UCSD-AML1 (cell line): ENCODE measurements around the gene VAPB.
"Not testable (repeated sequence)": the region's sequence is repeated elsewhere in the genome, so short reads cannot be mapped to it uniquely, and the experiment has no call there.

Experiments
- DNase-seq: peaks from one replicate; lab custom pipeline; 2025; ENCODE audit not compliant: unreplicated experiment; lab: John Stamatoyannopoulos, UW

VAPB gene

DNA sequence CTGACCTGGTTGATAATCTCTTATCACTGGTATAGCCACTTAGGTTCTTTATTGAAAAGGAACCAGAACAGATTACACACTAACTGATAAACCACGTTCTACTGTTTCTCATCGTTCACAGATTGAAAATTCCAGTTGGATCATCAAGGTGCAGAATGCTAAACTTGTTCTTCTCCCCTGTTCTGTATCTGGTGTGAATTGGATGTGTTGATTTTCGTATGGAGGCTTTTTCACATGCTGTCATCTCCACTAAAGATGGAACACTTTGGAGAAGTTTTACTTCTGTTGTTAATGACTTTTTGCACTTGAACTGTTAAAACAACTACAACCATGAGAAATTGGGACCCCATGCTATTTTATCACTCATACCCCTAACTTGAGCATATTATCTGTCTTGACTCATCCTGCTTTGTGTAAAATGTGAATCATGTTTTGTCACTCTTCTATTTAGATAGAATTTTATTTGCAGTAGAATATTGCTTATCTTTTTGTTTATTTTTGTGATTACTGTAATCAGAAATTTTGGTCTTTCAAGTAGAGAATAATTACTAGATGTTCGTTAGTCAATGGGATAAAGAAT lies 17.5 kb downstream of the VAPB start:
- no peak for DNase-seq

DNA sequence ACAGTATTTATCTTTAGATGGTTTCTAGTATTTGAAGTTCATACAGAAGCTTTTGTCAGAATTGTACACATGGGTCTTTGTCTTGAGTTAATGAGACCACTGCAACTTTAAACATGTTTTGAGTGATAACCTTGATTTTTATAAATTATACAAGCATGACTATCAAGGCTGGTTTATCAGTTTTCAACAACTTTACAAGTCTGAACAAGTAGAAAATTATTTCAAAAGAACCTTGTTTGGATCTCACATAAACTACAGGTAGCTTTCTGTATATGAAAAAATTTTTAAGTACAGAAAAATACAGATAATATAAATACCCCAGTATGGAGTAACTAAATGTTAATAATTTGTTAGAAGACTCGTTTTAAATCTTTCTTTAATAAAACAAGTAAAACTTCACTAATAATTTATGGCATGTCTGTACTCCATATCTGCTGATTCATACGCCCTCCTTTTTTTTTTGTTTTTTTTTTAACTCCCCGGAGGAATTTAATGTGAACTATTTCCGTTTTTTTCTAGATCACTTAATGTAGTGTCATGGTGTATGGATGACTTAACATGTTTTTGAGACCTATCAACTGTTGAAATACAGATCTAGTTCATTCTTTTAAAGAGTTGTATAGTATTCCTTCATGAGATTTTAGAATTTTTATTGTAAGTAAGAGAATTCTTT lies 18.3 kb downstream of the VAPB start:
- DNase-seq, result no peak

DNA sequence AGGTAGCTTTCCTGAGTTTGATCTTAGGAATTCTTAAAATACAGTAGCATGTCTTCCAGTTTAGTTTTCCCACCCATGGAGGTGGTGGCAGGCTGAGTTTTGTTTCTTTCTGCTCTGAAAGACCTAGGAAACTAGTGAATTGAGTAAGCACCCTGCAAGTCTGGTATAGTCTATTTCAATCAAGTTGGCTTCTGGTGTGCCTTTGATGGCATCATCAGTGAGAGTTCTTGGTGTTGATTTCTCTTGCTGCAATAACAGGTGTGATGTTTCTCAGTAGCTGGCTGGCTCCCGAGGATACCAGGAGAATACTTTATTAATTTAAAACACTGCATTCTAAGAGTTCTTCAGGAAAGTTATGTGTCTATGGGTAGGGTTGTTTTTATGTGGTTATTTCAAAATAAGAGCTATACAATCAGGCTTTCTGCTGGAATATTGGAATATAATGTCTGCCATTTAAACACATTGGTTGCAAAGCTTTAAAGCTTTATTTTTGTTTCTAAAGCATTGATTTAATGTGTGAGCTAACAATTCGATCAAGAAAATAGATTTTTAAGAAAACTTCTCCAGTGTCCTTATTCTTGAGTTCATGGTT lies 19.0 kb downstream of the VAPB start:
- DNase-seq, result no peak

DNA sequence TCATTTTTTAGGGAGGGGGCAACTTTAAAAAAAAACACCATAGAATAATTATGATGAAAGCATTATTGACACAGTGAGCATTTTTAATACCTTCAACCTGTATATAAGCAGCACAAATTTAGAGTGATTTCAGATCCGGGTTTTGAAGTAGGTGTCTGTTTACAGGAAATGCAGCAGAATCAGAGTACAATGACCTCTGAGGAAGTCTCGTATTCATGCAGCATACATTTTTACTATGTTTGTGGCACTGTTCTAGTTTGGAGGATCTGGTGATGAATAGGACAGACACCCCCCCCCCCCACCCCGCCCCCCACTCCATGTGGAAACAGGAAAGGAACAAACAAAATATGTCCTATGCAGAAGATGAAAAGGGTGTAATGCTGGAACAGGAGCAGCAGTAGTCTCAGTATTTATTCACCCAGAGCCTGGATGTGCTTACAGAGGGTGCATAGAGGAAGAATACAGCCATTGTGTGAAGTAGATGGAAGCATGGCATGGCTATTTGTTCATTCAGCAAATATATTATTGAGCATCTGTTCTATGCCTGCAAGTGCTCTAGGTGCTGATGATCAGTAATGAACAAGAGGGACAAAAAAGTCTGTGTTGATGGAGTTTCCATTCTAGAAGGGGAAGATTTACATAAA lies 19.7 kb downstream of the VAPB start:
- DNase-seq, result no peak

DNA sequence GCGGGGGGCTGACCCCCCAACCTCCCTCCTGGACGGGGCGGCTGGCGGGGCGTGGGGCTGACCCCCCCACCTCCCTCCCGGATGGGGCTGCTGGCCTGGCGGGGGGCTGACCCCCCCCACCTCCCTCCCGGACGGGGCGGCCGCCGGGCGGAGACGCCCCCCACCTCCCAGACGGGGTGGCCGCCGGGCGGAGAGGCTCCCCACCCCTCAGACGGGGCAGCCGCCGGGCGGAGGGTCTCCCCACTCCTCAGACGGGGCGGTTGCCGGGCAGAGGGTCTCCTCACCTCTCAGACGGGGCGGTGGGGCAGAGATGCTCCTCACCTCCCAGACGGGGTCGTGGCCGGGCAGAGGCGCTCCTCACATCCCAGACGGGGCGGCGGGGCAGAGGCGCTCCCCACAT lies 25.2 kb downstream of the VAPB start:
- DNase-seq, result not testable (repeated sequence)

DNA sequence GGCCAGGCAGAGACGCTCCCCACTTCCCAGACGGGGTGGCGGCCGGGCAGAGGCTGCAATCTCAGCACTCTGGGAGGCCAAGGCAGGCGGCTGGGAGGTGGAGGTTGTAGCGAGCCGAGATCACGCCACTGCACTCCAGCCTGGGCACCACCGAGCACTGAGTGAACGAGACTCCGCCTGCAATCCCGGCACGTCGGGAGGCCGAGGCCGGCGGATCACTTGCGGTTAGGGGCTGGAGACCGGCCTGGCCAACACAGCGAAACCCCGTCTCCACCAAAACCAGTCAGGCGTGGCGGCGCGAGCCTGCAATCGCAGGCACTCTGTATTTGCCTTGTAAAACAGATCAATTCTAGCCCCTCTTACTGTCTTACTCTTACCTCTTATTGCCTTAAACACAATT lies 25.8 kb downstream of the VAPB start:
- not testable (repeated sequence) for DNase-seq

DNA sequence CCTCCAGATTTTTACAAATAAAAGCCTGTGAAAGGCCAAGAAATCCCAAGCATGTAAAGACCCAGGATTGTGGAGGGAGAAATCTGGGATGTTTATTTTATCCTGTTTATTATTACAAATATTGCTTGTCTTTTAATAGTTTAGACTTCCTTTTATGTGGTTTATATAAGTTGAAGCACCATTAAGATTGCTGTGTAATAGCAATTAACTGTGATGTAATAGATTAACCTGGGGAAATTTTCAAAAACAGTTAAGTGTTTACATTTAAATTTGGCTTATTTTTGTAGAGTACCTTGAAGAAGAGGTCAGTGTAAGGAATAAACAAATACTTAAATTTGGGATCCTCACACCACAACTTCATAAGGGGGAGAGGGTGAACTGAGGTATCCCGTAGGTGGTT lies 27.0 kb downstream of the VAPB start:
- DNase-seq, result no peak

DNA sequence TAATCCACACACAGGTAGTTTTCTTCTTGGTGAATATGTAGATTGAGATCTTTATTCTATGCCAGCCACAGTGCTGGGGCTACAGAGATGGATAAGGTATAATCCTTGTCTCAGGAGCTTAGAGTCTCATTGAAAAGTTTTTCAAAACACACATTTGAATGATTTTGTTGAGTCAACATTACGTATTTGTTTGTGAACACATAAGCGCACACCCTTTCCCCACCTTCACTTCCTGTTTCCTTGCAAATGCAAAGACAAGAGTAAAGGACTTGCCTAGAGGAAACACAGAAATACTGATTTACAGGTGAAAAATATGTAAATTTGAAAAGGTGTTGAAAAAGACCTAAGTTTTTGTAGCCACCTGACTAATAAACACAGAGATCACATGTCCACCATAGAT lies 27.8 kb downstream of the VAPB start:
- DNase-seq, result no peak

DNA sequence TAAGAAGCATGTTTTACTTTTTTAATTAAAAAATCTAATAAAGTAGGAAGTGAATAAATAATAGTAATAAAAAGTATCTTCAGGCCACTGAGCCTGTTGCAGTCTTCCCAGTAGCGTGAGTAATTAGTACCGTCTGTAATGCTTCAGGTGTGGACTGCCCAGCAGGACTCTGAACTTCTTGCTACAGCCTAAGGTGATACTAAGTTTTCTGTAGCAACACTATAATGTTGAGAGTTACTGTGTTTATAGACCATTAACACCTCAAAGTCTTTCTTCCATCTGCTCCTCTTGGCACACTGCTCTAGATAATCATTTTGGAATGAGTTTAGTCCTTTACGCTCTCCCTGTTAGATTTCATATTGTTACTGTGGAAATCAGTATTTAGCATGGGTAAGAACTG lies 28.4 kb downstream of the VAPB start:
- no peak for DNase-seq

DNA sequence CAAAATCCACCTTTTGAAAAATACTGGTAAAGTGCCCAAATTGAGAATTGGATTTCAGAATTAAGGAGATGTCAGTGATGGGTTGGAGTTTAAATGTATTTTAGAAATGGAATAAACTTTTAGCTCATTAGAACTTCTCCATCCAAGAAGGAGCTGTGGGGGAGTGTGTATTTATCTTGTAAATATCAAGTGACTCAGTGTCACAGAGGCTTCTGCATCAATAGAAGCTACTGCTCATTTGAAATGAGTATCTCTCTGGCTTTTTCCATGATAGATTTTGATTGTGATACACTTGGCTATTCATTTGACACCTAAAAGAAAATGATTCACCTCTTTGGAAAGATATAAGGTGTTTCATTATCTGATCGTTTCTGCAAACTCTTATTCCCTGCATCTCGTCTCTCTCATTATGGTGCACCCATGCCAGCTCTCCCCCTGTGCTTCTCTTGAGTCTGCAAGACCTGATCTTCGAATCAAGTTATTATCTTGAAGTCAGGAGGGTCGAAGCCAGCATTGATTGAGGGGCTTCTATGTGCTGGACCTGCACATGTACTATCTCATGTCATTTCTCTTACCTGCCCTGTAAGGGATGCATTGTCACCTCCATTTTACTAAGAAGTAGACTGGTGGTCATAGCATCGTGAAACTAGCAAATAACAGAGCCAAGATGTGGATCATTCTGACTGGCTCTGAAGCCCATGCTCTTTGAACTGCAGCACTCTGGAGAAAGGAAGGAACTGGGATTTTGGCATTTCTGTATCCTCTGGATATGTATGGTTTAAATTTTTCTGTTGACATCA lies 30.1 kb downstream of the VAPB start:
- DNase-seq, result no peak

DNA sequence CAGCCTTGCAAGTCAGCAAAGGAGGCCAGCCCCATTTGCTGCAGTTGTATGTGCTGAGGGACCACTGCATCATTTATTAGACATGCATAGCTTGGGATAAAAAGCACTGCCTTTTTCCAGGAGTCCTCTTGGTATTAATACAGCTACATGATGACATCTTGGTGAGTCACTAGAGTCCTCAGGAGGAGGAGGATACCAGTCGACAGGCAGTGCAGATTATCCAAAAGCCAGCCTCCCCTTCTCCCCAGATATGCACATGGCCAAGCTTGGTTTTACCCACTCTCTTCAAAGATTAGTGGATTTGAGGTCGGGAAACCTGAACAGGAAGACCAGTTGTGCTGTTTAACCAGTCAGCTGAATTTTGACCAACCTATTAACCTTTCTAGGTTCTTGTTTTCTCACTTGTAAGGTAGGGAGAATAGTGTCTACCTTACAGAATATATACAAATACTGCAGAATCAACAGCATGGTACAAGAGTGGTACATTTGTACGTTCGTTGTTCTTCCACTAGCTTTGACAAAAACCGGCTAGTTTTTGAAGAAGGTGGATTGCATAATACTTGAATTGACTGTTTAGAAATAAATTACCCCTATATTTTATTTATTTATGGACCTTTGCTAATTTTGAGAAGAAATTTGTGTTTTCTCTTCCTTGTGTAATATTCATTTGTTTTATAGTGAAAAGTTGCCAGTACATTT lies 31.9 kb downstream of the VAPB start:
- DNase-seq, result no peak

DNA sequence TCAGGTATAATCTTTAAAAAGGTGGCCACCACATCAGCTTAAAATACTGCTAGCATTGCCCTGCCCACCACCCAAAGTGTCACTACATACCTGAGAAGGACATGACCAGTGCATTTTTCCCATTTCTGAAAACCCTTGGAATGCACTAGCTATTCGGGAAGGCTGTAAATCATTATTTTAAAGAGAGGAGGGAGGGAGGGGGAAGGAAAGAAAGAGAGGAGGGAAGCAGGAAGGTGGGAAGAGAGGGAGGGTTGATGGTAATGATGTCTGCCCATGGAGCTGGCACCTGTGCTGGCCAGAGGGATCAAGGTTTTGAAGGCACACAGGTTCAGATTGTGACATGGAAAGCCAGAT lies 32.4 kb downstream of the VAPB start:
- no peak for DNase-seq

DNA sequence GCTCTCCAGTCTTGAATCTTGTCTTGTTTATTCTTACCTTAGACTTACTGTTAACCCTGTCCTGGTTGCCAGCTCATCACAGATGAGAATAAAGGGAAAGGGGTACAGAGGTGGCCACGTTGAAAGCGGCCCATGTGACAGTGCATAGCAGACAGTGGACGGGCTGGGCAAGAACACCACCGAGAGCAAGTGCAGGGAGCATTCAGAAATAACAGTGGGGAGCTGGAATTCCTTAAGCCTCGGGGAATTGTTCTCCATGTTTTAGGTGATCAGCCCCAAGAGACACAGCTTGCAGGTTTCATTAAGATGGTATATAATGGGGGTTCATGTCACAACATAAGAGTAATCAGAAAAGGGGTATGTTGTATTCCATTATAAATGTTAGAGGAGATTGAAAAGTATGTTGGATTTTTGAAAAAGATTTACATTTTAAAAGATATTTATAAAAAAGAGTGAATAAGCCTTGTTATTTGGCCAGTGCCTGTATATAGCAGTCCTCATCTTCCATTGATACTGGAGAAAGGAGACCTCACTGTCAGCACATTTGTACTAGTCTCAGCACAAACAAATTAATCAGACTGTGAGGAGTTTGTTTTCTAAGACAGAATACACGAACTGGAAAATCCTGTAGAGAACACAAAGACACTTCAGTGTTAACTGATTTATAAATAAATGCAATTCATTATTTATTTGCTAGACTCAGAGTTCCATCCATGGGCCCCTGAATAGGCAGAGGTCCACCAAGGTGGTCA lies 35.4 kb downstream of the VAPB start:
- no peak for DNase-seq

DNA sequence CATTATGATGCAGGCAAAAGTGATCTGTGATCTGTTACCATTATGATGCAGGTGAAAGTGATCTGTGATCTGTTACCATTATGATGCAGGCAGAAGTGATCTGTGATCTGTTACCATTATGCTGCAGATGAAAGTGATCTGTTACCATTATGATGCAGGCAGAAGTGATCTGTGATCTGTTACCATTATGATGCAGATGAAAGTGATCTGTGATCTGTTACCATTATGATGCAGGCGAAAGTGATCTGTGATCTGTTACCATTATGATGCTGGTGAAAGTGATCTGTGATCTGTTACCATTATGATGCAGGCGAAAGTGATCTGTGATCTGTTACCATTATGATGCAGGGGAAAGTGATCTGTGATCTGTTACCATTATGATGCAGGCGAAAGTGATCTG lies 38.5 kb downstream of the VAPB start:
- not testable (repeated sequence) for DNase-seq

DNA sequence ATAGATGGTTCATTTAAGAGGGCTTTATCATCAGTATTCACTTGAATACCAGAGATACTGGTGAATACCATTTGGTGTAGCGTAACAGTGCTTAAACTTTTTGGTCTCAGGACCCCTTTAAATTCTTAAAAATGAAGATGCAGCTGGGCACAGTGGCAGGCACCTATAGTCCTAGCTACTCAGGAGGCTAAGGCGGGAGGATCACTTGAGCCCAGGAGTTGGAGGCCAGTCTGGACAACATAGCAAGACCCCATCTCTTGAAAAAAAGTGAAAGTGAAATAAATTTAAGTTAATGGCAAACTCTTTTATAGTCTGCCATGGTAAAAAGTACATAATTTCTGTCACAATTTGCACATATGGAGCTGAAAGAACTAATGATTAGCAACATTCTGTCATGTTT lies 39.3 kb downstream of the VAPB start:
- DNase-seq, result no peak

DNA sequence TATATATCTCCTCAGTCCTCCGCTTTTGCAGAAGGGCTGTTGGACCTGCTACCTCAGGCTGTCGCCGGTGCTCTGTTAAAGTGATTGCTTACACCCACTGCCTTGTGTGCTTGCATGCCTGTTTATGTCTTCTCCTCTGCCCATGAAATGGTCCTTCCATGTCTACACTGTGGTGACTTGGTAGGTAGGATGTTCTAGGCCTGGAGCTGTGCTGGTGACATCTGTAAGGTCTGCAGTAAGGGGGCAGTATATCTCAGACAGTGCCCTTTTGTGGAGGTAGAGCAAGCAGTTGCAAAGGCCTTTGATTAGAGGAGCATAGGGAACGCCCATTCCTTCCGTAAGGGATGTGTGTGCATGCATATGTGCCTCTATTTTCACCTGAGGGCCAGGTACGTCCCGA lies 40.3 kb downstream of the VAPB start:
- DNase-seq, result no peak

DNA sequence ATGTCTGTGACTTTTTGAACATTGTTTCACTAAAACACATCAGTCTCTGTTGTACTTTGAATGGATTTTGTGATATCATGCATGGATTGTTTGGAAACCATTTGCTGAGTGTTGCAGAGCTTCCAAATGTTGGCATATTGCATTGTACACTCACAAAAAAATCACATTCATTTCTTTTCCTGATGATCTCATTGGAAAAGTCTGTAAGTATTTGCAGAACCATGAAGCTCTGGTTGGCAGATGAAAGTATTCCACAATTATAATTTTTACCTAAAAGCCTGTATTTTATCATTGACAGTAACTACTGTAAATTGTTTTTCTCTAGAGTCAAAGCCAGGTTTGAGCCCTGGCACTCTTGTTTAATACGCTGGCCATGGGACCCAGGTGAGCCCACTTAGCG lies 42.1 kb downstream of the VAPB start:
- DNase-seq, result no peak

DNA sequence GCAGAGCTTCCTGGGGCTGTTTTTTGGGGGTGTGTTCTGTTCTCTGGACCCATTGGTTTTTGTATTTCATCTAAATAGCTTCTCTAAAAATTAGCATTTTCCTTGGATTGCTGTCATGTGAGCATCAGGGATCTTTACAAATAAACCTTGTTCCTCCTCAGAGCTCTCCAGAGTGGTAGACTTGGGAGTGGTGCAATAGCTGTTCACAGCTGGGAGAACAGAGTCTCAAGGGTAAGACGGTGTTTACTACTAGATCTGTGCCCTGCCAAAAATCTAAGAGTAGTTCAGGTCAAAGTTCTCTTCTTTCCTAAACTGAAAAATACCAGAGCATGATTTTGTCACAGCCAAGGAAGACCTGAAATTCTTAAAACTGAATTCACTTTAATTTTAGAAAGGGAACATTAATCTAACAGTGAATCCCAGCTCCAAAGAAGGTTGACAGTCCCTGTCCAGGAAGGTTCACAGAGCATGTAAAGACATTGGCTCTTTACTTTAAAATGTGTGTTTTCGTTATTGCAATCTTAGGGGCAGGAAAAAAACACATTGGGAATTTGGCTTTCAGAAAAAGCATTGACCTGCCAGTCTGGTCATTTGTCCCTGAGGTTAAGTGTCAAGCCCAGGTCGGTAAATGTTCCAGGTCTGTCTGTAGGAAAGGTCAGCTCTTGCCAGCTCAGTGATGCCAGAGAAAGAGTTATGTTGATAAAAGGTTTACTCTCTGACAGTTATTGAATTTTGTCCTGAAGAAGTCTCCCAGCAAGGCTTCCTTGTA lies 43.3 kb downstream of the VAPB start:
- DNase-seq, result no peak

DNA sequence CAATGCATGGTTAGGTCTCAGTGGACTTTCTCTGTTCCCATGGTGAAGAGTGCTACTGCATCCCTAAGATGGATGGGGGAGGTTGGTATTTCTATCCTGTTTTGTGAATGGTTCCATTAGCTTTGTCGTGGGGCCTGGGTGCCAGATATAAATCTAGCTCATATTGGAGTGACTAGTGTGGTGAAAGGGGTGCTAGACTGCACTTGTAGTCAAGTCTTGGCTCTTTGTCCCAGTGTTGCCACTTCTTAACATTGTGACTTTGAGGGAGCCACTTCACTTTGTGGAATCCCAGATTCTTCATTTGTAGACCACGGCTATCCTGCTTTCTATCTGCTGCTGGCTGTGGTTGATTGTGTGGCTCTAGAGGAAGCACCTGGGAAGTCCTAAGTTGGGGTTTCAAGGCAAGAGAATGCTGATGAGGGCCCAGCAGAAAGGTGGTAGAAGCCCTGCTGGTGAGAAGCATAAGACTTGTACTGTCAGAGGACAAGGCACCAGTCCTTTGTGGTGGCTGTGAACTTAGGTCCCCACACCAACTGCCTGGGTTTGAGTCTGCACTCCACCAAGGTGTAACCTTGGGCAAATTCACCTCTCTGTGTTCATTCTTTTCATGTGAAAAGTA lies 44.1 kb downstream of the VAPB start:
- no peak for DNase-seq
